WTC11 (cell line): ENCODE results near the gene CEACAM4.

Source experiments
- ESRRA ChIP-seq: sonication (generic); formaldehyde crosslinking; IDR thresholded peaks from 2 replicates; pipeline ENCODE4 v1.8.1; 2022; ENCODE audit warnings: mild to moderate bottlenecking, missing genetic modification reagents, borderline replicate concordance
- TF ChIP-seq, protein P1 (sequence below): sonication (generic); formaldehyde crosslinking; IDR thresholded peaks from 2 replicates; pipeline ENCODE4 v1.8.1; 2023; ENCODE audit warnings: mild to moderate bottlenecking, missing genetic modification reagents, borderline replicate concordance

- TF ChIP-seq ESRRA, result no peak
- TF ChIP-seq, protein P1, sequence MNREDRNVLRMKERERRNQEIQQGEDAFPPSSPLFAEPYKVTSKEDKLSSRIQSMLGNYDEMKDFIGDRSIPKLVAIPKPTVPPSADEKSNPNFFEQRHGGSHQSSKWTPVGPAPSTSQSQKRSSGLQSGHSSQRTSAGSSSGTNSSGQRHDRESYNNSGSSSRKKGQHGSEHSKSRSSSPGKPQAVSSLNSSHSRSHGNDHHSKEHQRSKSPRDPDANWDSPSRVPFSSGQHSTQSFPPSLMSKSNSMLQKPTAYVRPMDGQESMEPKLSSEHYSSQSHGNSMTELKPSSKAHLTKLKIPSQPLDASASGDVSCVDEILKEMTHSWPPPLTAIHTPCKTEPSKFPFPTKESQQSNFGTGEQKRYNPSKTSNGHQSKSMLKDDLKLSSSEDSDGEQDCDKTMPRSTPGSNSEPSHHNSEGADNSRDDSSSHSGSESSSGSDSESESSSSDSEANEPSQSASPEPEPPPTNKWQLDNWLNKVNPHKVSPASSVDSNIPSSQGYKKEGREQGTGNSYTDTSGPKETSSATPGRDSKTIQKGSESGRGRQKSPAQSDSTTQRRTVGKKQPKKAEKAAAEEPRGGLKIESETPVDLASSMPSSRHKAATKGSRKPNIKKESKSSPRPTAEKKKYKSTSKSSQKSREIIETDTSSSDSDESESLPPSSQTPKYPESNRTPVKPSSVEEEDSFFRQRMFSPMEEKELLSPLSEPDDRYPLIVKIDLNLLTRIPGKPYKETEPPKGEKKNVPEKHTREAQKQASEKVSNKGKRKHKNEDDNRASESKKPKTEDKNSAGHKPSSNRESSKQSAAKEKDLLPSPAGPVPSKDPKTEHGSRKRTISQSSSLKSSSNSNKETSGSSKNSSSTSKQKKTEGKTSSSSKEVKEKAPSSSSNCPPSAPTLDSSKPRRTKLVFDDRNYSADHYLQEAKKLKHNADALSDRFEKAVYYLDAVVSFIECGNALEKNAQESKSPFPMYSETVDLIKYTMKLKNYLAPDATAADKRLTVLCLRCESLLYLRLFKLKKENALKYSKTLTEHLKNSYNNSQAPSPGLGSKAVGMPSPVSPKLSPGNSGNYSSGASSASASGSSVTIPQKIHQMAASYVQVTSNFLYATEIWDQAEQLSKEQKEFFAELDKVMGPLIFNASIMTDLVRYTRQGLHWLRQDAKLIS (CRISPR knock-in tag), result no peak
Observed at GRCh38 chr19:41590936-41591335, 35.9 kb downstream of the CEACAM4 start.
